NB4 (cell line): ENCODE data around the gene SNX32.

Source experiments
- CTCF ChIP-seq: IDR thresholded peaks from one replicate; pipeline ENCODE4 v1.5.1; 2012; ENCODE audit warnings: low read depth, low read length
- MYC ChIP-seq: IDR thresholded peaks from 2 replicates; pipeline ENCODE4 v1.6.1; 2011; ENCODE audit warnings: low read depth, low read length
- POLR2A ChIP-seq: IDR thresholded peaks from 2 replicates; pipeline ENCODE4 v1.6.1; 2011; ENCODE audit warnings: mild to moderate bottlenecking; ENCODE audit not compliant: insufficient read length; ENCODE audit errors: extremely low read depth

GRCh38 chr11:65844231-65844872 is 10.6 kb downstream of the SNX32 start:
- TF ChIP-seq CTCF (no peak), POLR2A (no peak), MYC (no peak)
